HepG2 (cell line): ENCODE data around the gene SARS2. TPM values are rescaled to one million over a fixed set of nuclear protein-coding genes. Genes with fewer than 3 reads are reported as not detected.

Source experiments
- ATAC-seq: fragments of 200-7000 bp; cut with Tn5 transposase; 3 replicates; pipeline ENCODE4 v1.9.1; 2020; ENCODE audit warnings: mild to moderate bottlenecking, moderate library complexity
- BruUV-seq: library from RNA; stranded (reverse); fragments of 400-500 nt; replicated peaks from 2 replicates; lab custom pipeline; 2021; lab: Mats Ljungman, UMichigan
- CTCF ChIA-PET: fragments of 300-600 bp; formaldehyde crosslinking; extraction: SDS; loops from one replicate; lab custom pipeline; 2021; ENCODE audit warnings: low total read pairs, inconsistent platforms, low intra/inter-chr PET ratio; lab: Yijun Ruan, JAX
- POLR2A ChIA-PET: fragments of 350-600 bp; sonication (Branson Sonifier 250); formaldehyde crosslinking; loops from one replicate; lab custom pipeline; 2020; ENCODE audit warnings: antibody characterized with exemption, inconsistent platforms; lab: Yijun Ruan, JAX
- DNase-seq: peaks from one replicate; pipeline ENCODE4 v3.0.0-alpha.2; 2015; ENCODE audit warnings: low spot score
- FAIRE-seq: peaks from 3 replicates; lab custom pipeline; 2011; peaks lifted over from hg19 to GRCh38; lab: Jason Lieb, UNC
- H2AFZ ChIP-seq: one replicate; pipeline ENCODE4 v1.6.1; 2011; ENCODE audit warnings: low read length, inconsistent platforms
- H3K27ac ChIP-seq: fragments of 300-600 bp; 3 replicates; pipeline ENCODE4 v1.8.0; 2011; ENCODE audit warnings: mixed run types, mild to moderate bottlenecking, mixed read lengths, low read length, inconsistent platforms; ENCODE audit not compliant: insufficient read depth; ENCODE audit errors: extremely low read length
- H3K27me3 ChIP-seq, 2 experiments: fragments of 200-600 bp in 1 of 2; 2 replicates in 1 of 2; 3 replicates in 1 of 2; pipeline versions ENCODE4 v1.6.0 to v1.8.0; 2011; ENCODE audit warnings: low read length in 2 of 2, mild to moderate bottlenecking in 2 of 2, moderate library complexity in 2 of 2, inconsistent platforms in 1 of 2; ENCODE audit not compliant: insufficient read depth in 2 of 2, control insufficient read depth in 1 of 2
- H3K36me3 ChIP-seq, 2 experiments: fragments of 200-600 bp in 1 of 2; replicated peaks in 1 of 2; 2 replicates in 1 of 2; 3 replicates in 1 of 2; pipeline versions ENCODE4 v1.5.1 to v1.8.0; 2011; ENCODE audit warnings: low read length in 2 of 2, inconsistent platforms in 1 of 2; ENCODE audit not compliant: insufficient read depth in 2 of 2, control insufficient read depth in 1 of 2
- H3K4me1 ChIP-seq: 2 replicates; pipeline ENCODE4 v1.5.1; 2012; ENCODE audit warnings: low read length, inconsistent platforms; ENCODE audit not compliant: insufficient read depth
- H3K4me2 ChIP-seq: 2 replicates; pipeline ENCODE4 v1.6.0; 2011; ENCODE audit warnings: low read depth, low read length, inconsistent platforms
- H3K4me3 ChIP-seq, 3 experiments: fragments of 200-600 bp in 1 of 3; sonication (generic), shearing (Covaris generic) in 1 of 3; replicated peaks in 1 of 3; 2 replicates each; pipeline ENCODE4 v1.5.1; 2011 to 2016; ENCODE audit warnings: low read length in 3 of 3, inconsistent platforms in 2 of 3, low read depth in 2 of 3, mild to moderate bottlenecking in 2 of 3, control low read depth in 1 of 3, mixed read lengths in 1 of 3; ENCODE audit not compliant: insufficient read depth in 1 of 3
- H3K79me2 ChIP-seq: one replicate; pipeline ENCODE4 v1.6.1; 2011; ENCODE audit warnings: low read length, inconsistent platforms; ENCODE audit not compliant: insufficient read depth
- H3K9ac ChIP-seq: 2 replicates; pipeline ENCODE4 v1.6.0; 2011; ENCODE audit warnings: mild to moderate bottlenecking, low read depth, low read length, inconsistent platforms; ENCODE audit not compliant: insufficient read depth
- H3K9me3 ChIP-seq: 2 replicates; pipeline ENCODE4 v1.5.1; 2012; ENCODE audit warnings: mild to moderate bottlenecking, low read length
- H4K20me1 ChIP-seq: 2 replicates; pipeline ENCODE4 v1.6.0; 2011; ENCODE audit warnings: inconsistent platforms, mild to moderate bottlenecking, low read length, moderate library complexity; ENCODE audit not compliant: insufficient read depth
- ATF7-NPFF ChIP-seq: sonication (generic); formaldehyde crosslinking; IDR thresholded peaks from 2 replicates; pipeline ENCODE4 v1.8.1; 2023; ENCODE audit warnings: mild to moderate bottlenecking, low read depth, missing genetic modification reagents, moderate library complexity
- HDAC2 ChIP-seq: sonication (generic); formaldehyde crosslinking; IDR thresholded peaks from 2 replicates; pipeline ENCODE4 v1.4.0; 2020; ENCODE audit warnings: missing genetic modification reagents
- HNF4A ChIP-seq: sonication (generic); formaldehyde crosslinking; IDR thresholded peaks from 2 replicates; pipeline ENCODE4 v1.4.0; 2020; ENCODE audit warnings: missing genetic modification reagents
- NFKBIZ ChIP-seq: IDR thresholded peaks from 2 replicates; pipeline ENCODE4 v1.6.1; 2018; ENCODE audit warnings: missing genetic modification reagents, missing compliant biosample characterization
- PBX3 ChIP-seq: sonication (generic); formaldehyde crosslinking; IDR thresholded peaks from 2 replicates; pipeline ENCODE4 v1.8.1; 2023; ENCODE audit warnings: missing genetic modification reagents, inconsistent platforms, borderline replicate concordance
- SAFB2 ChIP-seq: sonication (generic); formaldehyde crosslinking; IDR thresholded peaks from 2 replicates; pipeline ENCODE4 v1.5.1; 2020; ENCODE audit warnings: missing genetic modification reagents, low read depth, mild to moderate bottlenecking, borderline replicate concordance
- SNAI1 ChIP-seq: sonication (generic); formaldehyde crosslinking; IDR thresholded peaks from 2 replicates; pipeline ENCODE4 v1.5.0; 2020; ENCODE audit warnings: mild to moderate bottlenecking, missing genetic modification reagents, borderline replicate concordance
- SOX6 ChIP-seq, 2 experiments: fragments of 450-650 bp in 1 of 2; sonication (generic) in 1 of 2; formaldehyde crosslinking in 1 of 2; IDR thresholded peaks; 2 replicates each; pipeline versions ENCODE4 v1.4.0 to v1.6.1; 2017 to 2020; ENCODE audit warnings: antibody characterized with exemption in 1 of 2, mild to moderate bottlenecking in 1 of 2, missing genetic modification reagents in 1 of 2
- SRY ChIP-seq: sonication (generic); formaldehyde crosslinking; IDR thresholded peaks from 2 replicates; pipeline ENCODE4 v1.8.0; 2022; ENCODE audit warnings: mild to moderate bottlenecking, missing genetic modification reagents
- TAF15 ChIP-seq: fragments of 200-400 bp; formaldehyde crosslinking; IDR thresholded peaks from one replicate; pipeline ENCODE4 v1.6.1; 2018; ENCODE audit warnings: mild to moderate bottlenecking, low read depth, low read length; ENCODE audit not compliant: poor library complexity, severe bottlenecking
- ZEB1 ChIP-seq: IDR thresholded peaks from 2 replicates; pipeline ENCODE4 v1.6.1; 2012; ENCODE audit warnings: mild to moderate bottlenecking, low read depth, inconsistent platforms; ENCODE audit not compliant: insufficient replicate concordance
- ZNF12 ChIP-seq: sonication (generic); formaldehyde crosslinking; IDR thresholded peaks from 2 replicates; pipeline ENCODE4 v1.5.0; 2020; ENCODE audit warnings: missing genetic modification reagents
- ZNF207 ChIP-seq: fragments of 450-650 bp; IDR thresholded peaks from 2 replicates; pipeline ENCODE4 v1.6.1; 2016; ENCODE audit warnings: antibody characterized with exemption, borderline replicate concordance
- ZNF329 ChIP-seq: sonication (generic); formaldehyde crosslinking; IDR thresholded peaks from 2 replicates; pipeline ENCODE4 v1.9.0; 2021; ENCODE audit warnings: low read depth, mild to moderate bottlenecking, missing genetic modification reagents
- WGBS: methylation state at CpG from one replicate; pipeline ENCODE4 v1.1.6; 2017; ENCODE audit warnings: low lambda C conversion rate; 5-methylcytosine and 5-hydroxymethylcytosine counted together
- in situ Hi-C: cut with HindIII; loops from 2 replicates; pipeline ENCODE4 v1.10.0; 2017; ENCODE audit warnings: low pct_unique_long_range_greater_than_20kb; ENCODE audit not compliant: extremely low pct_ligation_motif_present
- intact Hi-C: fragments of 100-400 bp; cut with micrococcal nuclease; formaldehyde crosslinking; loops from one replicate; pipeline ENCODE4 v1.10.0; 2022; ENCODE audit not compliant: unreplicated experiment
- polyA plus RNA-seq, 8 experiments: library from polyadenylated mRNA; depleted of rRNA in 3 of 8; stranded (reverse) in 7 of 8; unstranded in 1 of 8; fragments of >200 nt; fragmentation: Illumina TruSeq in 4 of 8; extraction: Trizol in 4 of 8; gene quantifications; 2 replicates each; pipeline versions ENCODE4 v1.2.1 to v1.2.3, GENCODE V29; 2011 to 2016; ENCODE audit warnings: low read depth in 4 of 8, missing spikeins in 1 of 8, mixed read lengths in 1 of 8; ENCODE audit not compliant: insufficient read depth in 1 of 8
- total RNA-seq, 5 experiments: library from RNA; depleted of rRNA; stranded (reverse); fragments of >200 nt; fragmentation: Illumina TruSeq; extraction: Trizol; gene quantifications; 2 replicates each; pipeline ENCODE4 v1.2.3, GENCODE V29; 2016; ENCODE audit warnings: low read depth in 1 of 5
- TF ChIP-seq, protein P1 (sequence below): sonication (generic); formaldehyde crosslinking; IDR thresholded peaks from 2 replicates; pipeline ENCODE4 v1.4.0; 2020; ENCODE audit warnings: mild to moderate bottlenecking, low read depth, missing genetic modification reagents

Gene SARS2
- total and polyA plus RNA-seq, 2 of the 13 experiments (the other 11 are each of a cell fraction or from before 2014, with no cell fraction given): 40.0 to 48.6 TPM

GRCh38 chr19:38878575-38879399, 51.8 kb downstream of the SARS2 start (continued):
- TF ChIP-seq SNAI1 (no peak), TAF15 (no peak), SRY (CRISPR knock-in tag) (0 out of 2 replicates have a peak, but pooled peaks have one; percentile 12), ATF7-NPFF (CRISPR knock-in tag) (0 out of 2 replicates have a peak, but pooled peaks have one; percentile 32)

DNA sequence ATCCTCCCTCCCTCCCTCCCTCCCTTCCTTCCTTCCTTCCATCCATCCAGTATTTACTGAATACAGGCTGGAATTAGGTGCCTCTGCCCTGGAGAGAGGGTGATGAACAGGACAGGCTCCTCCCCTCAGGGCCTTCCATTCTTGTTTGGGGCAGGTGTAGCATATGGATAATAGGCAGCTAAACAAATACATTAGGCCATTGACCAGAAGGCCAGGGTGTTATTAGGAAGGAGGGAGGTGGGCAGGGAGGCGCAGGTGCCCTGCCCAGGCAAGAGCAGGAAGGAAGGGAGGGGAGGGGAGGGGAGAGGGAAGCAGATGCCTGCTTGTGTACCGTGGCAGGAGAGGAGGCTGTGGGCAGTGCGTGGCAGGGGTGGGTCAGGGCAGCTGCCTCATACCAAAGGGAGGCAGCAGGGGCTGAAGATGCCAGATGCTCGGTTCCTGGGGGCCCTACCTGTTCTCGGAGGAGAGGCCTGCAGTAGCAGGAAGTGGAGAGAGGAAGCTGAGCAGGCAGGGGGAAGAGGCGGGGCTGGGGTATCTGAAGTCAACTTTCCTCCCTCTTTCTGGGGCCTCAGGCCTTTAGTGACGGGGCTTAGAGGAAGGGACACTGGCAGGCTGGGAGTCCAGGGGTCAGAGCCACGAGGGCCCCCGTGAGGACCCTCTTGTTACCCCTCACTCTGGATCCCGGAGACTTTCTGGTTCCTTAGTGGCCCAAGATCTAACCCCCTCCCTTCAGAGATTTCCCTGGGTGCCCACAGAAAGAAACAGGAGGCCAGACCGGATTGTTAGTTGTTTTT, 52.6 kb downstream of the SARS2 start, which contains the start of gene RINL:
Gene RINL, minus strand, starts transcription at position 495 of the 794 bp plus-strand sequence. CDS start 1,533 bp downstream, outside the sequence.
- in situ Hi-C loops: no loop called here
- POLR2A ChIA-PET: interaction anchor here (0.7 to 5.6 kb wide), 16 partner anchors 9 to 233 kb away, joined by 3 to 37 read pairs (median 5); partner anchors contain the start of genes ACTN4, ECH1, NFKBIB and SIRT2
- ATAC-seq: peak; percentile 76
- Histone ChIP-seq H3K27ac (peak within 1 kb of the TSS; percentile 58), H3K9ac (peak within 1 kb of the TSS; percentile 74), H3K9me3 (no peaks in the 10 kb centered on the region), H3K36me3 (no peaks in the 10 kb centered on the region), H3K4me2 (peak within 1 kb of the TSS; percentile 79), H2AFZ (no peak within 1 kb of the TSS), H3K27me3 (no peaks in the 10 kb centered on the region), H3K79me2 (no peaks in the 10 kb centered on the region), H3K4me1 (peaks cover 45% of the 10 kb centered on the region), H4K20me1 (no peaks in the 10 kb centered on the region), H3K4me3 (peak within 1 kb of the TSS; percentile 72 to 86 (median 82))
- FAIRE-seq: peak; percentile 63
- no peak for DNase-seq
- WGBS: 14% methylated on average over 5 of the region's 11 CpGs
- intact Hi-C loops: no loop called here
- BruUV-seq: no TSS peak
- CTCF ChIA-PET: no interaction called here
- TF ChIP-seq ZNF207 (no peak), SOX6 (IDR thresholded peaks at IDR 0.05) (no peak), SOX6 (CRISPR knock-in tag; IDR thresholded peaks at IDR 0.05) (peak; percentile 24; the same call in 1 of the 2 replicates), SAFB2 (CRISPR knock-in tag) (no peak), HDAC2 (CRISPR knock-in tag) (peak; percentile 16; the same call in 1 of the 2 replicates), NFKBIZ (CRISPR knock-in tag) (no peak), HNF4A (CRISPR knock-in tag) (no peak), ZEB1 (peak; percentile 60), ZNF329 (no peak), PBX3 (CRISPR knock-in tag) (no peak), ZNF12 (no peak)
- TF ChIP-seq, protein P1, sequence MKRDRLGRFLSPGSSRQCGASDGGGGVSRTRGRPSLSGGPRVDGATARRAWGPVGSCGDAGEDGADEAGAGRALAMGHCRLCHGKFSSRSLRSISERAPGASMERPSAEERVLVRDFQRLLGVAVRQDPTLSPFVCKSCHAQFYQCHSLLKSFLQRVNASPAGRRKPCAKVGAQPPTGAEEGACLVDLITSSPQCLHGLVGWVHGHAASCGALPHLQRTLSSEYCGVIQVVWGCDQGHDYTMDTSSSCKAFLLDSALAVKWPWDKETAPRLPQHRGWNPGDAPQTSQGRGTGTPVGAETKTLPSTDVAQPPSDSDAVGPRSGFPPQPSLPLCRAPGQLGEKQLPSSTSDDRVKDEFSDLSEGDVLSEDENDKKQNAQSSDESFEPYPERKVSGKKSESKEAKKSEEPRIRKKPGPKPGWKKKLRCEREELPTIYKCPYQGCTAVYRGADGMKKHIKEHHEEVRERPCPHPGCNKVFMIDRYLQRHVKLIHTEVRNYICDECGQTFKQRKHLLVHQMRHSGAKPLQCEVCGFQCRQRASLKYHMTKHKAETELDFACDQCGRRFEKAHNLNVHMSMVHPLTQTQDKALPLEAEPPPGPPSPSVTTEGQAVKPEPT (CRISPR knock-in tag): no peak
